H9 (cell line): ENCODE measurements around the gene ALDH1A3. TPM values are rescaled to one million over a fixed set of nuclear protein-coding genes. Genes with fewer than 3 reads are reported as not detected.
A peak's percentile ranks its signal among the peaks of the same experiment; 100 is the strongest.

Experiments used
- DNase-seq: peaks from one replicate; pipeline ENCODE4 v3.0.0-alpha.2; 2017
- H2AFZ ChIP-seq: one replicate; pipeline ENCODE4 v1.6.1; 2013; ENCODE audit warnings: mild to moderate bottlenecking, low read length, control low read depth, moderate library complexity
- H2AK5ac ChIP-seq: 2 replicates; pipeline ENCODE4 v1.6.1; 2013; ENCODE audit warnings: low read length, control low read depth, mixed read lengths; ENCODE audit not compliant: insufficient read length
- H2BK120ac ChIP-seq: one replicate; pipeline ENCODE4 v1.6.1; 2013; ENCODE audit warnings: low read depth, mild to moderate bottlenecking, low read length, control low read depth, inconsistent platforms; ENCODE audit not compliant: poor library complexity, severe bottlenecking
- H2BK12ac ChIP-seq: 2 replicates; pipeline ENCODE4 v1.6.1; 2013; ENCODE audit warnings: low read length, control low read depth, mixed read lengths, low read depth; ENCODE audit not compliant: insufficient read length
- H2BK15ac ChIP-seq: 2 replicates; pipeline ENCODE4 v1.6.1; 2013; ENCODE audit warnings: low read depth, low read length, control low read depth
- H2BK20ac ChIP-seq: one replicate; pipeline ENCODE4 v1.6.1; 2013; ENCODE audit warnings: low read depth, mild to moderate bottlenecking, low read length, control low read depth, inconsistent platforms; ENCODE audit not compliant: poor library complexity, severe bottlenecking
- H2BK5ac ChIP-seq: 2 replicates; pipeline ENCODE4 v1.6.1; 2013; ENCODE audit warnings: low read length, control low read depth, mixed read lengths; ENCODE audit not compliant: insufficient read length
- H3K14ac ChIP-seq: 2 replicates; pipeline ENCODE4 v1.6.1; 2013; ENCODE audit warnings: low read length, control low read depth; ENCODE audit not compliant: insufficient read depth
- H3K18ac ChIP-seq: 2 replicates; pipeline ENCODE4 v1.6.1; 2013; ENCODE audit warnings: low read depth, mild to moderate bottlenecking, mixed read lengths, low read length, control low read depth; ENCODE audit not compliant: insufficient read length
- H3K23ac ChIP-seq: 2 replicates; pipeline ENCODE4 v1.6.1; 2013; ENCODE audit warnings: low read length, control low read depth, mixed read lengths, low read depth; ENCODE audit not compliant: insufficient read length
- H3K23me2 ChIP-seq: 2 replicates; pipeline ENCODE4 v1.6.1; 2013; ENCODE audit warnings: low read depth, mild to moderate bottlenecking, mixed read lengths, low read length, control low read depth; ENCODE audit not compliant: insufficient read length, poor library complexity, severe bottlenecking
- H3K27ac ChIP-seq: 2 replicates; pipeline ENCODE4 v1.5.1; 2013; ENCODE audit warnings: low read length, control low read depth, mixed read lengths, low read depth; ENCODE audit not compliant: insufficient read length
- H3K27me3 ChIP-seq: 2 replicates; pipeline ENCODE4 v1.6.1; 2013; ENCODE audit warnings: low read length, control low read depth, inconsistent platforms; ENCODE audit not compliant: insufficient read depth
- H3K4ac ChIP-seq: 2 replicates; pipeline ENCODE4 v1.6.1; 2013; ENCODE audit warnings: low read depth, mild to moderate bottlenecking, control low read depth, inconsistent platforms, low read length, moderate library complexity
- H3K4me1 ChIP-seq: 2 replicates; pipeline ENCODE4 v1.6.1; 2013; ENCODE audit warnings: low read length, control low read depth, inconsistent platforms; ENCODE audit not compliant: insufficient read depth
- H3K4me2 ChIP-seq: 2 replicates; pipeline ENCODE4 v1.6.1; 2013; ENCODE audit warnings: low read length, control low read depth, mixed read lengths; ENCODE audit not compliant: insufficient read length, insufficient read depth
- H3K56ac ChIP-seq: 2 replicates; pipeline ENCODE4 v1.6.1; 2013; ENCODE audit warnings: low read depth, mild to moderate bottlenecking, mixed read lengths, low read length, control low read depth; ENCODE audit not compliant: insufficient read length
- H3K79me1 ChIP-seq: 2 replicates; pipeline ENCODE4 v1.6.1; 2013; ENCODE audit warnings: low read depth, mild to moderate bottlenecking, moderate library complexity, low read length, control low read depth, inconsistent platforms; ENCODE audit not compliant: insufficient read depth, poor library complexity, severe bottlenecking
- H3K79me2 ChIP-seq: 2 replicates; pipeline ENCODE4 v1.6.1; 2013; ENCODE audit warnings: low read length, control low read depth, inconsistent platforms; ENCODE audit not compliant: insufficient read depth
- H3K9ac ChIP-seq: 2 replicates; pipeline ENCODE4 v1.6.1; 2013; ENCODE audit warnings: low read length, control low read depth, mixed read lengths; ENCODE audit not compliant: insufficient read length; ENCODE audit errors: extremely low read depth
- H3K9me3 ChIP-seq: one replicate; pipeline ENCODE4 v1.6.1; 2013; ENCODE audit warnings: low read depth, low read length, inconsistent platforms; ENCODE audit not compliant: control insufficient read depth
- H3T11ph ChIP-seq: one replicate; pipeline ENCODE4 v1.6.1; 2013; ENCODE audit warnings: mild to moderate bottlenecking, low read length, control low read depth, inconsistent platforms
- H4K20me1 ChIP-seq: one replicate; pipeline ENCODE4 v1.6.1; 2013; ENCODE audit not compliant: control insufficient read depth, insufficient read length, insufficient read depth
- H4K5ac ChIP-seq: 2 replicates; pipeline ENCODE4 v1.6.1; 2013; ENCODE audit warnings: low read depth, mild to moderate bottlenecking, mixed read lengths, low read length, control low read depth; ENCODE audit not compliant: insufficient read length
- H4K8ac ChIP-seq: replicated peaks from 2 replicates; pipeline ENCODE4 v1.6.1; 2013; ENCODE audit warnings: low read length, control low read depth, mixed read lengths, low read depth; ENCODE audit not compliant: insufficient read length
- H4K91ac ChIP-seq: 2 replicates; pipeline ENCODE4 v1.6.1; 2013; ENCODE audit warnings: low read depth, mild to moderate bottlenecking, moderate library complexity, mixed read lengths, low read length, control low read depth; ENCODE audit not compliant: insufficient read length
- H3K27ac Mint-ChIP-seq, 3 experiments: 2 replicates in 2 of 3; 3 replicates in 1 of 3; pipeline ENCODE4 v1.8.0; 2020 to 2021; ENCODE audit warnings: mixed read lengths in 3 of 3, mild to moderate bottlenecking in 1 of 3, moderate library complexity in 1 of 3
- H3K27me3 Mint-ChIP-seq: 2 replicates; pipeline ENCODE4 v1.8.0; 2021; ENCODE audit warnings: low read depth, mild to moderate bottlenecking, moderate library complexity, mixed read lengths
- H3K36me3 Mint-ChIP-seq, 3 experiments: 2 replicates in 2 of 3; 3 replicates in 1 of 3; pipeline ENCODE4 v1.8.0; 2020 to 2021; ENCODE audit warnings: low read depth in 3 of 3, mixed read lengths in 3 of 3; ENCODE audit not compliant: insufficient read depth in 1 of 3
- H3K4me1 Mint-ChIP-seq, 2 experiments: 2 replicates each; pipeline ENCODE4 v1.8.0; 2020; ENCODE audit warnings: mixed read lengths in 2 of 2
- H3K4me3 Mint-ChIP-seq, 2 experiments: 2 replicates in 1 of 2; 3 replicates in 1 of 2; pipeline ENCODE4 v1.8.0; 2020 to 2021; ENCODE audit warnings: mild to moderate bottlenecking in 2 of 2, mixed read lengths in 2 of 2, moderate library complexity in 1 of 2
- H3K9me3 Mint-ChIP-seq, 2 experiments: 2 replicates in 1 of 2; 3 replicates in 1 of 2; pipeline ENCODE4 v1.8.0; 2020; ENCODE audit warnings: mild to moderate bottlenecking in 2 of 2, mixed read lengths in 2 of 2, moderate library complexity in 1 of 2
- CTCF ChIP-seq: fragments of 200-600 bp; sonication (generic); conservative IDR thresholded peaks from 3 replicates; pipeline ENCODE4 v1.8.0; 2021; ENCODE audit warnings: antibody characterized with exemption, mild to moderate bottlenecking
- WGBS: extraction: QIAGEN DNeasy Blood & Tissue Kit; methylation state at CpG from one replicate; pipeline ENCODE4 v1.1.7; 2013; ENCODE audit warnings: missing lambda C conversion rate, low lambda C conversion rate, mixed read lengths; ENCODE audit not compliant: insufficient read length; ENCODE audit errors: extremely low coverage; 5-methylcytosine and 5-hydroxymethylcytosine counted together
- total RNA-seq: library from RNA; stranded (reverse); gene quantifications from 2 replicates; pipeline ENCODE4 v1.2.1, GENCODE V29; 2021

Gene ALDH1A3
- total RNA-seq, 1 experiment from 2014 or later: 9.2 TPM

DNA sequence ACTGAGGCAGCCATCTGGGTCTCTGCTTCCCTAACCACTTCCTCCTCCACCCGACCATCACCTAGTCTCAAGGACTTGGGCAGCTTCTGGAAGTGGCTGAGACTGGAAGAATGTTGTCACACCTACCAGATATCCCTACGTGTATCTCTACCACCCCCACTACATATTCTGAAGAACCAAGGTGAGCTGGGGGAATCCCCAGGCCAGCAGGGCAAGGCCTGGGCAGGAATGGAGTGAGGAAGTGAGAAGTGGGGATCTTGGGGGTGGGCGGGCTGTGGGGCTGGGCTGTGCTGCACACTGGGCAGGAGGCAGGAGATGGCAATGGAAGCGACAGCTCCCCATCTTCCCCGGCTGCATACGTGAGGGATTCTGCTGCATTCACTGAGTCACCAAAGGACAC lies 17.5 kb upstream of the ALDH1A3 start:
- Mint-ChIP-seq H3K4me3 (no peak overlapping the region), H3K9me3 (peaks cover 10% of the 10 kb centered on the region in 2 experiments; a peak in 3 of 5 replicates), H3K27me3 (peaks cover 16% of the 10 kb centered on the region), H3K36me3 (peaks cover 0 to 13% (median 3%) of the 10 kb centered on the region in 3 experiments; a peak in 3 of 7 replicates), H3K27ac (no peak overlapping the region), H3K4me1 (peaks cover 7 to 10% of the 10 kb centered on the region in 2 experiments; a peak in 3 of 4 replicates)
- Histone ChIP-seq H3K23ac (no peak overlapping the region), H3K79me1 (no peaks in the 10 kb centered on the region), H2AFZ (no peak overlapping the region), H3K27ac (no peak overlapping the region), H4K8ac (no peak overlapping the region), H2BK12ac (no peak overlapping the region), H3K9ac (no peak overlapping the region), H3K4ac (no peak overlapping the region), H2AK5ac (no peak overlapping the region), H2BK15ac (no peak overlapping the region), H3K4me2 (no peak overlapping the region), H2BK5ac (no peak overlapping the region), H3K4me1 (no peaks in the 10 kb centered on the region), H3K9me3 (no peaks in the 10 kb centered on the region), H3K56ac (no peak overlapping the region), H3K23me2 (no peaks in the 10 kb centered on the region), H2BK20ac (no peak overlapping the region), H3K27me3 (no peaks in the 10 kb centered on the region), H4K5ac (no peak overlapping the region), H2BK120ac (no peak overlapping the region), H3K79me2 (no peaks in the 10 kb centered on the region), H4K91ac (no peak overlapping the region), H3K14ac (no peak overlapping the region), H3T11ph (no peak overlapping the region), H4K20me1 (no peaks in the 10 kb centered on the region), H3K18ac (no peak overlapping the region)
- DNase-seq: peak; percentile 13
- WGBS: no CpG with 5 or more reads among the region's 6 CpGs
- no peak for TF ChIP-seq CTCF
